Fibroblast of lung (primary cell): ENCODE data around the gene SSH2.

ENCODE experiments used
- EZH2 ChIP-seq: IDR thresholded peaks from 2 replicates; pipeline ENCODE4 v1.5.1; 2012; ENCODE audit warnings: low read length, control low read depth, mild to moderate bottlenecking; ENCODE audit errors: missing control alignments
- TF ChIP-seq, protein P1 (sequence below), 2 donors: IDR thresholded peaks in 1 of 2; conservative IDR thresholded peaks in 1 of 2; 1 replicate in 1 of 2; 2 replicates in 1 of 2; pipeline ENCODE4 v1.5.1; 2011 to 2012; ENCODE audit warnings: low read length in 2 of 2, control low read depth in 1 of 2, inconsistent platforms in 1 of 2, low read depth in 1 of 2, mild to moderate bottlenecking in 1 of 2

GRCh38 chr17:29864615-29865014, 65.4 kb downstream of the SSH2 start:
- TF ChIP-seq, protein P1, sequence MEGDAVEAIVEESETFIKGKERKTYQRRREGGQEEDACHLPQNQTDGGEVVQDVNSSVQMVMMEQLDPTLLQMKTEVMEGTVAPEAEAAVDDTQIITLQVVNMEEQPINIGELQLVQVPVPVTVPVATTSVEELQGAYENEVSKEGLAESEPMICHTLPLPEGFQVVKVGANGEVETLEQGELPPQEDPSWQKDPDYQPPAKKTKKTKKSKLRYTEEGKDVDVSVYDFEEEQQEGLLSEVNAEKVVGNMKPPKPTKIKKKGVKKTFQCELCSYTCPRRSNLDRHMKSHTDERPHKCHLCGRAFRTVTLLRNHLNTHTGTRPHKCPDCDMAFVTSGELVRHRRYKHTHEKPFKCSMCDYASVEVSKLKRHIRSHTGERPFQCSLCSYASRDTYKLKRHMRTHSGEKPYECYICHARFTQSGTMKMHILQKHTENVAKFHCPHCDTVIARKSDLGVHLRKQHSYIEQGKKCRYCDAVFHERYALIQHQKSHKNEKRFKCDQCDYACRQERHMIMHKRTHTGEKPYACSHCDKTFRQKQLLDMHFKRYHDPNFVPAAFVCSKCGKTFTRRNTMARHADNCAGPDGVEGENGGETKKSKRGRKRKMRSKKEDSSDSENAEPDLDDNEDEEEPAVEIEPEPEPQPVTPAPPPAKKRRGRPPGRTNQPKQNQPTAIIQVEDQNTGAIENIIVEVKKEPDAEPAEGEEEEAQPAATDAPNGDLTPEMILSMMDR (conservative IDR thresholded peaks at IDR 0.05 in 1 of 2, IDR thresholded peaks at IDR 0.05 in 1 of 2; ENCODE audit: low read depth in 1 of 2, low read length in 2 of 2): no peak
- TF ChIP-seq EZH2: no peak
